ENCODE results near the gene FCN3. TPM values are rescaled to one million over a fixed set of nuclear protein-coding genes. Genes with fewer than 3 reads are reported as not detected.

The FCN3 gene
- total RNA-seq, 1 donor from 2014 or later, result not detected

DNA sequence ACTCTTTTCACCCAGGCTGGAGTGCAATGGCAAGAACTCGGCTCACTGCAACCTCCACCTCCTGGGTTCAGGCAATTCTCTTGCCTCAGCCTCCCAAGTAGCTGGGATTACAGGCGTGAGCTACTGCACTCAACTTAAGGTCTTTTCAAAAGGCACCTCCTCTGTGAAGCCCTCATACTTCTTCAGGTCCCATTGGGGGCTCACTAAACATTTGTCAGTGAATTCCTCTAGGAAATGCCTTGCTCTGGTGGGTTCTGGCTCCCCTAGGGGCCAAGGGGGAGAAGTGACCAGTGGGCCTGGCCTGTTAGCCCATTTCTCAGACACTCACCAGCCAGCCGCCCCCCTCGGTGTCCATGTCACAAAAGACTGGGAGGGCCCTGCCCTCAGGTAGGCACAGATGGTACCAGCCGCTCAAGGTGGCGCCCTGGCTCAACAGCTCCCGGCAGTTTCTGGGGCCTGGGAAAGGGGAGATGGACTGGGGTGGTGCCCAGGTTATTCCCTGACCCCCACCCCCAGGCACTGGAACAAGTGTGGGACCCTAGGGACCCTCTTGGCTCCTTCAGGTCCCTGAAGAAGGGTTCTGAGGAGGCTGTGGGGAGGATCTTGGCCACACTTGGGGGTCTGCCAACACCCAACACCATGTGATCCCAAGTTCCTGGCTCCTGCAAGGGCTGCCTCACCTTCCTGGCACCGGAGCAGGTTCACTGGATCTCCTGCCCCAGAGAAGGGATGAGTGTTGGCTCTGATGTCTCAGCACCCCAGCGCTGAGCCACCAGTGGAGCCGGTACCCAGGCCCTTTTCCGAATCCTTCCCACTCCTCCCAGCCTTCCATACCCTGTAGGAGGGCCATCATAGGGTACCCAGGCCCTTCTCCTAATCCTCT is 1.6 kb downstream of the FCN3 start:
- H3K27ac Mint-ChIP-seq, result no peak overlapping the region
- no peaks in the 10 kb centered on the region for H3K9me3 Mint-ChIP-seq
- TF ChIP-seq, protein P1, sequence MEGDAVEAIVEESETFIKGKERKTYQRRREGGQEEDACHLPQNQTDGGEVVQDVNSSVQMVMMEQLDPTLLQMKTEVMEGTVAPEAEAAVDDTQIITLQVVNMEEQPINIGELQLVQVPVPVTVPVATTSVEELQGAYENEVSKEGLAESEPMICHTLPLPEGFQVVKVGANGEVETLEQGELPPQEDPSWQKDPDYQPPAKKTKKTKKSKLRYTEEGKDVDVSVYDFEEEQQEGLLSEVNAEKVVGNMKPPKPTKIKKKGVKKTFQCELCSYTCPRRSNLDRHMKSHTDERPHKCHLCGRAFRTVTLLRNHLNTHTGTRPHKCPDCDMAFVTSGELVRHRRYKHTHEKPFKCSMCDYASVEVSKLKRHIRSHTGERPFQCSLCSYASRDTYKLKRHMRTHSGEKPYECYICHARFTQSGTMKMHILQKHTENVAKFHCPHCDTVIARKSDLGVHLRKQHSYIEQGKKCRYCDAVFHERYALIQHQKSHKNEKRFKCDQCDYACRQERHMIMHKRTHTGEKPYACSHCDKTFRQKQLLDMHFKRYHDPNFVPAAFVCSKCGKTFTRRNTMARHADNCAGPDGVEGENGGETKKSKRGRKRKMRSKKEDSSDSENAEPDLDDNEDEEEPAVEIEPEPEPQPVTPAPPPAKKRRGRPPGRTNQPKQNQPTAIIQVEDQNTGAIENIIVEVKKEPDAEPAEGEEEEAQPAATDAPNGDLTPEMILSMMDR (conservative IDR thresholded peaks at IDR 0.05), result peak; percentile 56
- no peak overlapping the region for H3K4me3 Mint-ChIP-seq
- no peak for DNase-seq (ENCODE audit: extremely low spot score, unreplicated experiment)
- no peaks in the 10 kb centered on the region for H3K27me3 Mint-ChIP-seq
- peaks cover 4% of the 10 kb centered on the region for H3K4me1 Mint-ChIP-seq (ENCODE audit: unreplicated experiment)
- H3K36me3 Mint-ChIP-seq, result no peaks in the 10 kb centered on the region

GRCh38 chr1:27372022-27372807 is 2.4 kb downstream of the FCN3 start:
- Mint-ChIP-seq H3K4me1 (ENCODE audit: unreplicated experiment) (peaks cover 9% of the 10 kb centered on the region), H3K9me3 (no peaks in the 10 kb centered on the region), H3K27me3 (no peaks in the 10 kb centered on the region), H3K36me3 (no peaks in the 10 kb centered on the region), H3K4me3 (no peak overlapping the region), H3K27ac (no peak overlapping the region)
- TF ChIP-seq, protein P1 (conservative IDR thresholded peaks at IDR 0.05), result no peak
- DNase-seq (ENCODE audit: extremely low spot score, unreplicated experiment), result no peak

DNA sequence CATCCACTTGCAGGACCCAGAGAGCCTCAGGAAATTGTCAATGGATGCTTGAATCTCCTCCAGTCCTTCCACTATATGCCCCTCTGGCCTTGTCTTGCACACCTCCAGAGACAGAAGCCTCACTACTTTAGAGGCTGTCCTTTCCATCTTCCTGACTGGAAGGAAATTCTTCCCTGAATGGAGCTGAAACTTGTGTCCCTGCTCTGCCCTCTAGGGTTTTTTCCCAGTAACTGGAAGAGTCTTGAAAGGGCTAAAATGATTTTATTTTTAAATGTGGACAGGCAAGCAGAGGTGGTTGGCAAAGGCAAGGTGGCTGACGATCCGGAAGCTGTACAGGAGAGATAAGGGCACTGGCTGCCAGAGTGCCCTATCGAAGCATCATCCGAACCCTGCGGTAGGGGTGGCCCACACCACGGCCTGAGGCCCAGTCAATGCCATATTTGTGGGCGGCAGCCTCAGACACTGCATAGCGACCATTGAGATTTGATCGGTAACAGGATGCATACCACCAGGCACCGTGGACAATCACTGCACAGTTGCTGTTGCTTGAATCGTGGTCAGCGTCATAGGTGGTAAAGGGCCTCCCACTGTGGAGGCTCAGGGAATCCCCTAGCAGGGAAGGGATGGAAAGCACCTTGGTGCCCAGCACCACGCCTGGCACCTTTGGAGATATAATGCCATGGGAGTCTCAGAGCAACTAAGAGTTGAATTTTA is 5.6 kb downstream of the FCN3 start:
- Mint-ChIP-seq H3K27ac (no peak overlapping the region), H3K36me3 (no peaks in the 10 kb centered on the region), H3K4me1 (ENCODE audit: unreplicated experiment) (peaks cover 28% of the 10 kb centered on the region), H3K4me3 (peak overlapping the region; percentile 67), H3K9me3 (no peaks in the 10 kb centered on the region), H3K27me3 (no peaks in the 10 kb centered on the region)
- TF ChIP-seq, protein P1 (conservative IDR thresholded peaks at IDR 0.05), result peak; percentile 27
- DNase-seq (ENCODE audit: extremely low spot score, unreplicated experiment), result no peak

GRCh38 chr1:27367160-27367650 is 7.4 kb downstream of the FCN3 start:
- Mint-ChIP-seq H3K36me3 (no peaks in the 10 kb centered on the region), H3K27me3 (no peaks in the 10 kb centered on the region), H3K4me1 (ENCODE audit: unreplicated experiment) (peaks cover 28% of the 10 kb centered on the region), H3K9me3 (no peaks in the 10 kb centered on the region), H3K27ac (peak overlapping the region; percentile 90), H3K4me3 (peak overlapping the region; percentile 87)
- DNase-seq (ENCODE audit: extremely low spot score, unreplicated experiment), result no peak
- TF ChIP-seq, protein P1 (conservative IDR thresholded peaks at IDR 0.05), result no peak

DNA sequence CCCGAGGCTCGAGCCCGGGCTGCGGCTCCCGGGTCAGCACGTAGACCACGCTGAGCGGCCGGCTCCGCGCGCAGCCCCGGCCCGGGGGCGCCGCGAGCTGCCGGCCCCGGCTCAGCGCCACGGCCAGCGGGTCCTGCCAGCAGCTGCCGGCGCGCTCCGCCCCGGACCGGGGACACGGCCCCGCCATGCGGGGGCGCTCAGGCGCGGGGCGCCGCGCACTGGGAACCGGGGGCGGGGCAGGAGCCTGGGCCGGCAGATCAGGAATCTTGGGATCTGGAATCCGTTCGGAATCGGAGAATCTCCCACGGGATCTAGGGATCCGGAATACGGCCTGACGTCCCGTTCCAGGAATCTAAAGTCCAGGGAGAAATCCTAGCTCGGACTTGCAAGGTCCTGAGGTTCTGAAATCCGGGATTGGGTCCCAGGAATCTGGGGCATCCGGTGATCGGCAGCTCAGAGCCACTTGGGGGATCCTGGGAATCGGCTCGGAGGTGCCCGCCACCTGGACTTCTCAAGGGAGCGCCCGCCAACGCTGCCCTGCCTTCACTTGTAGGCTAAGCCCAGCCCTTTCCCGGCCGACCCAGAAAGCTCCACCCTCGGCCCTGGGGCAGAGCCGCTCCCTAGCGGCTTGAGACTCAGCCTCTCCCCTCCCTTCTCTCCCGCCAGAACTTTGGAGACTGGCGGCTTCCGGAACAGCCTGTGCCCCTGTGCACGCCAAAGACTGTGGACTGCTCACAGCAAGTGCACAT is 8.0 kb downstream of the FCN3 start, which contains the start of gene MAP3K6:
Gene MAP3K6, minus strand, starts transcription at position 551 of the 749 bp plus-strand sequence. Its CDS starts 364 bp downstream, at position 187.
- Mint-ChIP-seq H3K27me3 (no peaks in the 10 kb centered on the region), H3K27ac (peak within 1 kb of the TSS; percentile 99), H3K4me1 (ENCODE audit: unreplicated experiment) (peaks cover 28% of the 10 kb centered on the region), H3K9me3 (no peaks in the 10 kb centered on the region), H3K4me3 (peak within 1 kb of the TSS; percentile 95), H3K36me3 (no peaks in the 10 kb centered on the region)
- TF ChIP-seq, protein P1 (conservative IDR thresholded peaks at IDR 0.05), result peak; percentile 56
- DNase-seq (ENCODE audit: extremely low spot score, unreplicated experiment), result no peak

All from type B pancreatic cell (in vitro differentiated cells).